Spleen (tissue), 11 donors: ENCODE data around the gene UIMC1. TPM values are rescaled to one million over a fixed set of nuclear protein-coding genes. Genes with fewer than 3 reads are reported as not detected.
A peak's percentile ranks its signal among the peaks of the same experiment; 100 is the strongest.
"Not testable (repeated sequence)": the region's sequence is repeated elsewhere in the genome, so short reads cannot be mapped to it uniquely, and the experiment has no call there.

ENCODE experiments used
- DNase-seq: peaks from one replicate; pipeline ENCODE4 v3.0.0-alpha.2; 2020
- H3K27ac ChIP-seq, 8 donors: fragments of 200-600 bp; sonication (generic) in 7 of 8; 1 replicate in 4 of 8; 2 replicates in 4 of 8; pipeline versions ENCODE4 v1.5.0 to v1.8.0; 2016 to 2021; ENCODE audit warnings: inconsistent platforms in 4 of 8, mild to moderate bottlenecking in 4 of 8, moderate library complexity in 1 of 8
- H3K27me3 ChIP-seq, 7 donors: fragments of 200-600 bp; sonication (generic) in 6 of 7; replicated peaks in 1 of 7; 1 replicate in 4 of 7; 2 replicates in 3 of 7; pipeline versions ENCODE4 v1.5.0 to v1.8.0; 2016 to 2021; ENCODE audit warnings: inconsistent platforms in 3 of 7, mild to moderate bottlenecking in 1 of 7
- H3K36me3 ChIP-seq, 6 donors: fragments of 200-600 bp; sonication (generic) in 5 of 6; 1 replicate in 4 of 6; 2 replicates in 2 of 6; pipeline versions ENCODE4 v1.5.0 to v1.8.0; 2016 to 2021; ENCODE audit warnings: inconsistent platforms in 2 of 6
- H3K4me1 ChIP-seq, 6 donors: fragments of 200-600 bp; sonication (generic) in 5 of 6; 1 replicate in 3 of 6; 2 replicates in 3 of 6; pipeline versions ENCODE4 v1.5.0 to v1.8.0; 2016 to 2021; ENCODE audit warnings: inconsistent platforms in 3 of 6
- H3K4me3 ChIP-seq, 8 donors: fragments of 200-600 bp; sonication (generic) in 7 of 8; 1 replicate in 4 of 8; 2 replicates in 4 of 8; pipeline versions ENCODE4 v1.5.0 to v1.8.0; 2016 to 2021; ENCODE audit warnings: inconsistent platforms in 4 of 8, mild to moderate bottlenecking in 4 of 8, moderate library complexity in 2 of 8
- H3K9me3 ChIP-seq, 8 donors: fragments of 200-600 bp; sonication (generic) in 7 of 8; 1 replicate in 4 of 8; 2 replicates in 4 of 8; pipeline versions ENCODE4 v1.5.0 to v1.8.0; 2016 to 2021; ENCODE audit warnings: inconsistent platforms in 4 of 8
- POLR2A ChIP-seq, 3 donors: fragments of 450-650 bp; IDR thresholded peaks; one replicate each; pipeline ENCODE4 v1.5.1; 2017; ENCODE audit warnings: antibody characterized with exemption in 3 of 3, mild to moderate bottlenecking in 1 of 3
- POLR2AphosphoS5 ChIP-seq, 3 donors: sonication (generic); formaldehyde crosslinking; IDR thresholded peaks; one replicate each; pipeline ENCODE4 v1.5.1; 2017; ENCODE audit warnings: antibody characterized with exemption in 3 of 3
- WGBS, 5 donors: extraction: QIAGEN DNeasy Blood & Tissue Kit in 3 of 5; methylation state at CpG; one replicate each; pipeline versions ENCODE4 v1.1.5 to v1.1.7; 2013 to 2018; 5-methylcytosine and 5-hydroxymethylcytosine counted together
- intact Hi-C: fragments of 100-400 bp; cut with DNase I; formaldehyde crosslinking; loops from one replicate; pipeline ENCODE4 v1.15.0; 2023; ENCODE audit warnings: low total_unique reads
- polyA plus RNA-seq, 3 donors: library from polyadenylated mRNA; stranded (reverse); fragments of 200-250 nt; gene quantifications; one replicate each; pipeline ENCODE4 v1.2.1, GENCODE V29; 2013
- total RNA-seq, 7 donors: library from RNA; depleted of rRNA in 3 of 7; stranded (reverse); fragments of >200 nt in 3 of 7; fragmentation: NEBNext Ultra II Directional in 4 of 7; extraction: Animal tissue kit (Norgen Biotek cat#: 25700) in 4 of 7; gene quantifications; one replicate each; pipeline versions ENCODE4 v1.1.0 to v1.2.1, GENCODE V29; 2016 to 2021
- TF ChIP-seq, protein P1 (sequence below), 11 experiments: fragments of 200-600 bp in 7 of 11; fragments of 450-650 bp in 4 of 11; sonication (generic) in 4 of 11; IDR thresholded peaks in 8 of 11; conservative IDR thresholded peaks in 3 of 11; 1 replicate in 7 of 11; 2 replicates in 4 of 11; pipeline versions ENCODE4 v1.4.0 to v1.8.0; 2016 to 2021; ENCODE audit warnings: antibody characterized with exemption in 11 of 11, inconsistent platforms in 4 of 11, mild to moderate bottlenecking in 1 of 11
- donor health status: healthy with polysubstance abuse.
- donor health status: DM: no; HTN: no; CAD: no; lungs with moderate emphysema.
- donor health status: DM: no; HTN: no; CAD: no.
- donor health status: Bipolar disorder and iron deficiency.
- donor health status: healthy.
- donor health status: DM: no; HTN: no; CAD: no.
- donor health status: DM: yes; HTN: yes; CAD: no.

UIMC1 gene
- total and polyA plus RNA-seq, 10 donors = 34.4 to 81.8 (median 53.8) TPM

DNA sequence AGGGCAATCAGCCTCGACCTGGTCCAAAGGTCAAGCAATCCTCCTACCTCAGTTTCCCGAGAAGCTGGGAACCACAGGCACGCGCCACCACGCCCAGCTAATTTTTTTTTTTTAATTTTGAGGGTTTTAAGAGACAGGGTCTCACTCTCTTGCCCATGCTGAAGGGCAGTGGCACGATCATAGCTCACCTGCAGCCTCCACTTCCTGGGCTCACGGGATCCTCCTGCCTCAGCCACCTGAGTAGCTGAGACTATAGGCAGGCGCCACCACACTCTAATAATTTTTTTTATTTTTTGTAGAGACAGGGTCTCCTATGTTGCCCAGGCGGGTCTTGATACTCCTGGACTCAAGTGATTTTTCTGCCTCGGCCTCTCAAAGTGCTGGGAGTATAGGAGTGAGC is 1.6 kb downstream of the UIMC1 start:
- intact Hi-C loops = no loop called here
- no peak for TF ChIP-seq POLR2AphosphoS5 (IDR thresholded peaks at IDR 0.05)
- no peak for TF ChIP-seq POLR2A (IDR thresholded peaks at IDR 0.05)
- TF ChIP-seq, protein P1, sequence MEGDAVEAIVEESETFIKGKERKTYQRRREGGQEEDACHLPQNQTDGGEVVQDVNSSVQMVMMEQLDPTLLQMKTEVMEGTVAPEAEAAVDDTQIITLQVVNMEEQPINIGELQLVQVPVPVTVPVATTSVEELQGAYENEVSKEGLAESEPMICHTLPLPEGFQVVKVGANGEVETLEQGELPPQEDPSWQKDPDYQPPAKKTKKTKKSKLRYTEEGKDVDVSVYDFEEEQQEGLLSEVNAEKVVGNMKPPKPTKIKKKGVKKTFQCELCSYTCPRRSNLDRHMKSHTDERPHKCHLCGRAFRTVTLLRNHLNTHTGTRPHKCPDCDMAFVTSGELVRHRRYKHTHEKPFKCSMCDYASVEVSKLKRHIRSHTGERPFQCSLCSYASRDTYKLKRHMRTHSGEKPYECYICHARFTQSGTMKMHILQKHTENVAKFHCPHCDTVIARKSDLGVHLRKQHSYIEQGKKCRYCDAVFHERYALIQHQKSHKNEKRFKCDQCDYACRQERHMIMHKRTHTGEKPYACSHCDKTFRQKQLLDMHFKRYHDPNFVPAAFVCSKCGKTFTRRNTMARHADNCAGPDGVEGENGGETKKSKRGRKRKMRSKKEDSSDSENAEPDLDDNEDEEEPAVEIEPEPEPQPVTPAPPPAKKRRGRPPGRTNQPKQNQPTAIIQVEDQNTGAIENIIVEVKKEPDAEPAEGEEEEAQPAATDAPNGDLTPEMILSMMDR (IDR thresholded peaks at IDR 0.05 in 8 of 11, conservative IDR thresholded peaks at IDR 0.05 in 3 of 11) = no peak
- Histone ChIP-seq H3K27me3 (no peaks in the 10 kb centered on the region), H3K36me3 (peaks cover 0 to 2% (median 0%) of the 10 kb centered on the region in 6 donors), H3K9me3 (no peaks in the 10 kb centered on the region), H3K4me1 (peaks cover 14 to 58% (median 46%) of the 10 kb centered on the region in 6 donors), H3K27ac (peak overlapping the region in 4 of 8 donors; percentile 96 to 98 (median 96)), H3K4me3 (peak overlapping the region in 7 of 8 donors; percentile 85 to 98 (median 94))
- 90 to 95% (median 93%) methylated on average over 10 of the region's 10 CpGs for WGBS, 5 donors
- no peak for DNase-seq

DNA sequence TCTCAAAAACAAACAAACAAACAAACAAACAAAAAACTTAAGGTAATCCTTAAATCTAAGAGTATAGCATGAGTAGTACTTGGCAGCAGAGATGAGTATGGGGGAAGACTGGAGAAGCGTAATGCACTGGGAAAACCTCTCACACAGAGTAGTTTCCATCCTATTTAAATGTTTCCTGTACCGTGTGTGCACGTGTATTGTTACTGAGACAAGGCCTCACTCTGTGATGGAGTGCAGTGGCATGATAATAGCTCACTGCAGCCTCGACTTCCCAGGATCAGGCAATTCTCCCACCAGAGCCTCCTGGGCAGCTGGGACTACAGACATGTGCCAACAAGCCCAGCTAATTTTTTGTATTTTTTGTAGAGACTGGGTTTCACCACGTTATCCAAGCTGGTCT is 2.9 kb downstream of the UIMC1 start:
- H3K4me1 ChIP-seq = peaks cover 14 to 71% (median 46%) of the 10 kb centered on the region in 6 donors
- intact Hi-C loops = no loop called here
- peaks cover 0 to 6% (median 0%) of the 10 kb centered on the region in 6 donors for H3K36me3 ChIP-seq
- no peak overlapping the region for H3K27ac ChIP-seq
- WGBS, 5 donors = 67 to 77% (median 74%) methylated on average over 5 of the region's 5 CpGs
- no peak for DNase-seq
- H3K4me3 ChIP-seq = no peak overlapping the region
- no peaks in the 10 kb centered on the region for H3K9me3 ChIP-seq
- no peaks in the 10 kb centered on the region for H3K27me3 ChIP-seq
- no peak for TF ChIP-seq POLR2AphosphoS5 (IDR thresholded peaks at IDR 0.05)
- no peak for TF ChIP-seq POLR2A (IDR thresholded peaks at IDR 0.05)
- TF ChIP-seq, protein P1 (IDR thresholded peaks at IDR 0.05 in 8 of 11, conservative IDR thresholded peaks at IDR 0.05 in 3 of 11) = no peak

DNA sequence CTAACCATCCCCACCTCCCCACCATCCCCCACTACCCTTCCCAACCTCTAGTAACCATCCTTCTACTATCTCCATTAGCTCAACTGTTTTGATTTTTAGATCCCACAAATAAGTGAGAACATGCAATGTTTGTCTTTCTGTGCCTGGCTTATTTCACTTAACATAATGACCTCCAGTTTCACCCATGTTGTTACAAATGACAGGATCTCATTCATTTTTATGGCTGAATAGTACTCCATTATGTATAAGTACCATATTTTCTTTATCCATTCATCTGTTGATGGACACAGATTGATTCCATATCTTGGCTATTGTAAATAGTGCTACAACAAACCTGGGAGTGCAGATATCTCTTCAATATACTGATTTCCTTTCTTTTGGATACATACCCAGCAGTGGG is 7.1 kb downstream of the UIMC1 start:
- intact Hi-C loops, H3K27me3 ChIP-seq, H3K9me3 ChIP-seq, DNase-seq, H3K36me3 ChIP-seq, H3K4me3 ChIP-seq: not testable (repeated sequence)
- Histone ChIP-seq H3K27ac (peak overlapping the region in 3 of 8 donors; percentile 14 to 54 (median 30)), H3K4me1 (peaks cover 12 to 100% (median 59%) of the 10 kb centered on the region in 6 donors)

DNA sequence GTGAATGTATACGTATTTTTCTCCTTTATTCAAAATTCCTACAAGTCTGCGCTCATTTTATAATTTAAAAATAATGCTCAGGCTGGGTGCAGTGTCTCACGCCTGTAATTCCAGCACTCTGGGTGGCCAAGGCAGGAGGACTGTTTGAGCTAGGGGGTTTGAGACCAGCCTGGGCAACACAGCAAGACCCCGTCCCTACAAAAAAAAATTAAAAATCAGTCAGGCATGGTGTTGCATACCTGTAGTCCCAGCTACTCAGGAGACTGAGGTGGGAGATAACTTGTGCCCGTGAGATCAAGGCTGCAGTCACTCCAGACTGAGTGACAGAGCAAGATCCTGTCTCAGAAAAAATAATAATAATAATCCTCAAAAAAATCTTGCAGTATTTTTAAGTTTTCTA is 7.8 kb downstream of the UIMC1 start:
- 94 to 99% (median 97%) methylated on average over 5 of the region's 5 CpGs for WGBS, 5 donors
- no peaks in the 10 kb centered on the region for H3K27me3 ChIP-seq
- TF ChIP-seq POLR2A (IDR thresholded peaks at IDR 0.05) (no peak), POLR2AphosphoS5 (IDR thresholded peaks at IDR 0.05) (no peak)
- TF ChIP-seq, protein P1 (IDR thresholded peaks at IDR 0.05 in 8 of 11, conservative IDR thresholded peaks at IDR 0.05 in 3 of 11) = no peak
- intact Hi-C loops = no loop called here
- peaks cover 0 to 6% (median 0%) of the 10 kb centered on the region in 6 donors for H3K36me3 ChIP-seq
- no peak overlapping the region for H3K4me3 ChIP-seq
- peaks cover 0 to 7% (median 4%) of the 10 kb centered on the region in 8 donors for H3K9me3 ChIP-seq
- H3K4me1 ChIP-seq = peaks cover 14 to 100% (median 59%) of the 10 kb centered on the region in 6 donors
- H3K27ac ChIP-seq = peak overlapping the region in 1 of 8 donors; percentile 91
- no peak for DNase-seq
